HCT116 (cell line): ENCODE measurements around the gene MAP3K10. TPM values are rescaled to one million over a fixed set of nuclear protein-coding genes. Genes with fewer than 3 reads are reported as not detected.

ENCODE experiments used
- ATAC-seq: fragments of 200-7000 bp; cut with Tn5 transposase; 2 replicates; pipeline ENCODE4 v1.9.1; 2020; ENCODE audit warnings: mild to moderate bottlenecking, moderate library complexity
- BruUV-seq: library from RNA; stranded (reverse); fragments of 400-500 nt; replicated peaks from 2 replicates; lab custom pipeline; 2021; lab: Mats Ljungman, UMichigan
- CTCF ChIA-PET: fragments of 300-600 bp; sonication (Branson Sonifier 250); formaldehyde crosslinking; loops from one replicate; lab custom pipeline; 2021; ENCODE audit warnings: antibody characterized with exemption; lab: Charles Lee
- POLR2A ChIA-PET: fragments of 300-600, 350-600 bp; sonication (Branson Sonifier 250); formaldehyde crosslinking; loops from one replicate; lab custom pipeline; 2021; ENCODE audit warnings: antibody characterized with exemption; lab: Charles Lee
- RAD21 ChIA-PET, 2 experiments: fragments of 300-600 bp; sonication (Branson Sonifier 250); formaldehyde crosslinking; loops; one replicate each; lab custom pipeline; 2023; ENCODE audit warnings: low total read pairs in 2 of 2; ENCODE audit not compliant: uncharacterized antibody in 2 of 2, unreplicated experiment in 2 of 2, low non-redundant PET in 1 of 2; lab: Charles Lee
- DNase-seq: peaks from one replicate; pipeline ENCODE4 v3.0.0-alpha.2; 2010; ENCODE audit warnings: low read depth, low spot score
- H2AFZ ChIP-seq: fragments of 200-600 bp; shearing (Covaris generic), sonication (generic); 2 replicates; pipeline ENCODE4 v1.6.1; 2017; ENCODE audit warnings: low read depth, mixed run types, mixed read lengths, antibody characterized with exemption, low read length; ENCODE audit not compliant: poor library complexity, severe bottlenecking
- H3K27ac ChIP-seq: 2 replicates; pipeline ENCODE4 v1.5.1; 2012; ENCODE audit warnings: low read depth, low read length
- H3K27me3 ChIP-seq: fragments of 200-600 bp; sonication (generic); 2 replicates; pipeline ENCODE4 v1.6.1; 2016; ENCODE audit warnings: mixed run types, low read length, mixed read lengths; ENCODE audit not compliant: insufficient read depth
- H3K36me3 ChIP-seq, 2 experiments: fragments of 200-500 bp in 1 of 2; fragments of 200-600 bp in 1 of 2; sonication (Bioruptor generic) in 1 of 2; sonication (generic) in 1 of 2; 2 replicates each; pipeline versions ENCODE4 v1.5.1 to v1.6.1; 2014 to 2016; ENCODE audit warnings: low read length in 2 of 2, inconsistent platforms in 1 of 2, mixed read lengths in 1 of 2, mixed run types in 1 of 2; ENCODE audit not compliant: insufficient read depth in 2 of 2, control insufficient read depth in 1 of 2
- H3K4me1 ChIP-seq, 2 experiments: fragments of 200-600 bp in 1 of 2; sonication (generic) in 1 of 2; 2 replicates each; pipeline versions ENCODE4 v1.5.1 to v1.6.1; 2012 to 2017; ENCODE audit warnings: low read length in 2 of 2, inconsistent platforms in 1 of 2, mild to moderate bottlenecking in 1 of 2, mixed read lengths in 1 of 2, mixed run types in 1 of 2, moderate library complexity in 1 of 2; ENCODE audit not compliant: insufficient read depth in 2 of 2, control insufficient read depth in 1 of 2
- H3K4me2 ChIP-seq: fragments of 200-600 bp; sonication (generic); 2 replicates; pipeline ENCODE4 v1.6.1; 2017; ENCODE audit warnings: mixed run types, low read length, mixed read lengths
- H3K4me3 ChIP-seq, 2 experiments: fragments of 200-600 bp in 1 of 2; sonication (generic) in 1 of 2; replicated peaks in 1 of 2; 2 replicates each; pipeline ENCODE4 v1.5.1; 2011 to 2016; ENCODE audit warnings: low read length in 2 of 2, control low read depth in 1 of 2, low read depth in 1 of 2, mild to moderate bottlenecking in 1 of 2, mixed read lengths in 1 of 2, mixed run types in 1 of 2
- H3K79me2 ChIP-seq: fragments of 200-600 bp; sonication (generic); 2 replicates; pipeline ENCODE4 v1.6.1; 2017; ENCODE audit warnings: mild to moderate bottlenecking, mixed run types, low read length, moderate library complexity, mixed read lengths; ENCODE audit not compliant: insufficient read depth
- H3K9ac ChIP-seq: fragments of 200-600 bp; sonication (generic); 2 replicates; pipeline ENCODE4 v1.6.1; 2016; ENCODE audit warnings: low read length, mixed read lengths
- H3K9me2 ChIP-seq: fragments of 200-600 bp; sonication (generic), shearing (Covaris generic); 2 replicates; pipeline ENCODE4 v1.6.1; 2017; ENCODE audit warnings: mixed run types, mild to moderate bottlenecking, moderate library complexity; ENCODE audit not compliant: insufficient read depth
- H3K9me3 ChIP-seq, 2 experiments: fragments of 200-500 bp in 1 of 2; fragments of 200-600 bp in 1 of 2; sonication (Bioruptor generic) in 1 of 2; sonication (generic) in 1 of 2; 2 replicates each; pipeline ENCODE4 v1.6.1; 2014 to 2017; ENCODE audit warnings: low read length in 2 of 2, mixed read lengths in 2 of 2, inconsistent platforms in 1 of 2, low read depth in 1 of 2, mild to moderate bottlenecking in 1 of 2, mixed run types in 1 of 2, moderate library complexity in 1 of 2; ENCODE audit not compliant: control insufficient read depth in 1 of 2, insufficient read depth in 1 of 2
- H4K20me1 ChIP-seq: fragments of 200-600 bp; sonication (generic), shearing (Covaris generic); 2 replicates; pipeline ENCODE4 v1.6.1; 2017; ENCODE audit warnings: mixed run types, mild to moderate bottlenecking, moderate library complexity; ENCODE audit not compliant: insufficient read depth
- CTCF ChIP-seq, 3 experiments: fragments of 200-600 bp in 1 of 3; sonication (generic) in 1 of 3; IDR thresholded peaks in 2 of 3; conservative IDR thresholded peaks in 1 of 3; 2 replicates each; pipeline ENCODE4 v1.5.1; 2012 to 2017; ENCODE audit warnings: low read depth in 2 of 3, low read length in 2 of 3, antibody characterized with exemption in 1 of 3, borderline replicate concordance in 1 of 3, control low read depth in 1 of 3, mild to moderate bottlenecking in 1 of 3, mixed read lengths in 1 of 3, mixed run types in 1 of 3, moderate library complexity in 1 of 3; ENCODE audit not compliant: insufficient read depth in 1 of 3
- EGR1 ChIP-seq: IDR thresholded peaks from 2 replicates; pipeline ENCODE4 v1.6.1; 2012; ENCODE audit warnings: low read depth
- EZH2 ChIP-seq: fragments of 200-600 bp; sonication (generic); IDR thresholded peaks from 2 replicates; pipeline ENCODE4 v1.6.1; 2017; ENCODE audit warnings: antibody characterized with exemption, mixed run types
- EZH2phosphoT487 ChIP-seq: fragments of 200-600 bp; IDR thresholded peaks from 2 replicates; pipeline ENCODE4 v1.6.1; 2018; ENCODE audit warnings: antibody characterized with exemption, borderline replicate concordance
- POLR2AphosphoS5 ChIP-seq: IDR thresholded peaks from 2 replicates; pipeline ENCODE4 v1.6.1; 2011; ENCODE audit warnings: mild to moderate bottlenecking, low read depth, low read length, moderate library complexity
- RAD21 ChIP-seq: IDR thresholded peaks from 2 replicates; pipeline ENCODE4 v1.6.1; 2012; ENCODE audit warnings: low read depth, mild to moderate bottlenecking
- SIN3A ChIP-seq: IDR thresholded peaks from 2 replicates; pipeline ENCODE4 v1.6.1; 2012; ENCODE audit warnings: low read depth
- intact Hi-C: fragments of 100-400 bp; cut with micrococcal nuclease; formaldehyde crosslinking; loops from 2 replicates; pipeline ENCODE4 v1.10.0; 2022
- total RNA-seq: library from RNA; stranded (reverse); gene quantifications from one replicate; pipeline ENCODE4 v1.2.1, GENCODE V29; 2021; ENCODE audit not compliant: unreplicated experiment

MAP3K10 gene
- total RNA-seq, 1 experiment from 2014 or later, result 17.3 TPM

- no peak overlapping the region for H3K4me2 ChIP-seq
- no peak overlapping the region; the same call in 1 of the 2 replicates for H3K27ac ChIP-seq
- ChIA-PET CTCF (interaction anchor here (1.2 kb wide), 1 partner anchor 94 kb away, joined by 4 read pairs; no protein-coding TSS in a partner anchor), RAD21 (no interaction called here), POLR2A (no interaction called here)
- no peak overlapping the region for H3K4me3 ChIP-seq
- intact Hi-C loops, result no loop called here
- no peaks in the 10 kb centered on the region for H3K79me2 ChIP-seq
- ATAC-seq, result no peak
- H2AFZ ChIP-seq, result no peak overlapping the region
- no peaks in the 10 kb centered on the region for H3K9me3 ChIP-seq
- H3K9me2 ChIP-seq, result no peaks in the 10 kb centered on the region
- peaks cover 2 to 6% of the 10 kb centered on the region in 2 experiments; a peak in 3 of 4 replicates for H3K36me3 ChIP-seq
- H3K9ac ChIP-seq, result no peak overlapping the region
- H3K4me1 ChIP-seq, result peaks cover 26 to 38% of the 10 kb centered on the region in 2 experiments
- H3K27me3 ChIP-seq, result no peaks in the 10 kb centered on the region
- no peak for TF ChIP-seq EGR1
- TF ChIP-seq SIN3A, result no peak
- no peak for TF ChIP-seq POLR2AphosphoS5
- no peak for TF ChIP-seq EZH2
- DNase-seq, result no peak
- no TSS peak for BruUV-seq
- no peaks in the 10 kb centered on the region for H4K20me1 ChIP-seq
Measured at GRCh38 chr19:40234429-40235237, 43.4 kb downstream of the MAP3K10 start.

DNA sequence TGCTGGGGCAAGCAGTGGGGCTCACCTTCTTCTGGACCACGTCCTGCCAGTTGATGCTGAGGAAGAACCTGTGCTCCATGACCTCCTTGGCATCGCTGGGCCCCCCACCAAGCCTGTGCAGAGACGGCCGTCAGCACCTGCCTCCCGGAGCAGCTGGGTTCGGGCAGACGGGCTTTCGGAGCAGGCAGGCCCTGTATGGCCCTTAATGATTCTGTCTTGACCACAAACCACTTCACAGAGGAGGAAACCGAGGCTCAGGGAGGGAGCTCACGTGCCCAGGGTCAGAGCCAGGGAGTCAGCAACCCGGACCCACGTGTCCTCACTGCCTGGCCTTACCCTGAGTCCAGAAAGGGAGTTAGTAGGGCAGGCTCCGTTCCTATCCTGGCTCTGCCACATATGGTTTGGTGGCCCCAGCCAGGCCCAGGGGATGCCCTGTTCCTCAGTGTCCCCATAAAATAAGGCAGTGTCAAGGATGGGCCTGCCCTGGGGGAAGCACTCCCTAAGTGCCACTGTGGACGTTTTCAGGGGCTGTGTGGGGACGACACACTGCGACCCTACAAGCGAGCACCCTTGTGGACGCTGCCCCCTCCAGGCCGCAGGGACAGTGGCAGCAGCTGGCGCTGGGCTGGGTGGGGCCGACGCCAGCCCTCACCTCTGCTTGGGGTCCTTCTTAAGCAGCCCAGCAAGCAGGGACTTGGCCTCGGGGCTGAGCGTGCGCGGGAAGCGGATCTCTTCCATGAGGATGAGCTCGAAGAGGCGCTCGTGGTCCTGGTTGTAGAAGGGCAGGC lies 44.2 kb downstream of the MAP3K10 start:
- Histone ChIP-seq H3K4me1 (peaks cover 22 to 30% of the 10 kb centered on the region in 2 experiments), H3K27ac (no peak overlapping the region), H3K79me2 (no peaks in the 10 kb centered on the region), H4K20me1 (no peaks in the 10 kb centered on the region), H3K4me3 (no peak overlapping the region), H3K36me3 (peaks cover 6 to 10% of the 10 kb centered on the region in 2 experiments; a peak in 3 of 4 replicates), H2AFZ (no peak overlapping the region), H3K4me2 (no peak overlapping the region), H3K9ac (no peak overlapping the region), H3K9me2 (no peaks in the 10 kb centered on the region), H3K27me3 (no peaks in the 10 kb centered on the region), H3K9me3 (no peaks in the 10 kb centered on the region)
- ChIA-PET CTCF (no interaction called here), RAD21 (no interaction called here), POLR2A (no interaction called here)
- BruUV-seq, result no TSS peak
- no peak for ATAC-seq
- intact Hi-C loops, result no loop called here
- DNase-seq, result no peak
- TF ChIP-seq CTCF (IDR thresholded peaks at IDR 0.05 in 2 of 3, conservative IDR thresholded peaks at IDR 0.05 in 1 of 3; ENCODE audit: borderline replicate concordance in 1 of 3, insufficient read depth in 1 of 3, low read depth in 2 of 3, low read length in 2 of 3) (peak; percentile 20 to 63 (median 54); a peak in 5 of 6 replicates), SIN3A (no peak), EZH2phosphoT487 (no peak), EZH2 (no peak), RAD21 (peak; percentile 50)
